Gastrocnemius medialis (tissue), 4 donors: ENCODE data around the gene INPP5A. TPM values are rescaled to one million over a fixed set of nuclear protein-coding genes. Genes with fewer than 3 reads are reported as not detected.

ENCODE experiments used
- ATAC-seq, 2 donors: fragments of 150-250 bp; one replicate each; pipeline ENCODE4 v1.9.1; 2016
- DNase-seq, 2 donors: peaks; one replicate each; pipeline ENCODE4 v3.0.0-alpha.2; 2019
- H3K27ac ChIP-seq, 4 donors: fragments of 200-600 bp; sonication (generic); 1 replicate in 1 of 4; 2 replicates in 3 of 4; pipeline ENCODE4 v1.5.1; 2016 to 2018; ENCODE audit warnings: mild to moderate bottlenecking in 2 of 4, moderate library complexity in 1 of 4
- H3K27me3 ChIP-seq, 3 donors: fragments of 200-600 bp; sonication (generic) in 2 of 3; 1 replicate in 1 of 3; 2 replicates in 2 of 3; pipeline versions ENCODE4 v1.5.1 to v1.6.0; 2016 to 2019; ENCODE audit warnings: mild to moderate bottlenecking in 1 of 3, moderate library complexity in 1 of 3
- H3K36me3 ChIP-seq, 2 donors: fragments of 200-600 bp; sonication (generic) in 1 of 2; one replicate each; pipeline ENCODE4 v1.5.1; 2017 to 2018
- H3K4me1 ChIP-seq, 2 donors: fragments of 200-600 bp; sonication (generic) in 1 of 2; one replicate each; pipeline ENCODE4 v1.5.1; 2016 to 2017; ENCODE audit warnings: mild to moderate bottlenecking in 2 of 2
- H3K4me3 ChIP-seq, 4 donors: fragments of 200-600 bp; sonication (generic) in 3 of 4; 1 replicate in 1 of 4; 2 replicates in 3 of 4; pipeline ENCODE4 v1.5.1; 2016 to 2019; ENCODE audit warnings: mild to moderate bottlenecking in 2 of 4
- H3K9me3 ChIP-seq, 3 donors: fragments of 200-600 bp; sonication (generic) in 2 of 3; 1 replicate in 1 of 3; 2 replicates in 2 of 3; pipeline ENCODE4 v1.5.1; 2016 to 2019
- POLR2A ChIP-seq, 2 donors: fragments of 450-650 bp; IDR thresholded peaks; one replicate each; pipeline ENCODE4 v1.6.1; 2017; ENCODE audit warnings: antibody characterized with exemption in 2 of 2, mild to moderate bottlenecking in 2 of 2, moderate library complexity in 2 of 2
- in situ Hi-C, 4 donors: fragments of 200-750 bp; cut with MboI; loops; one replicate each; pipeline versions ENCODE4 v1.15.0 to v1.8.0; 2017; ENCODE audit warnings: low sequenced_read_pairs in 4 of 4
- intact Hi-C: fragments of 100-400 bp; cut with DNase I; formaldehyde crosslinking; loops from one replicate; pipeline ENCODE4 v1.15.1; 2023; ENCODE audit warnings: low total_unique reads
- total RNA-seq, 4 donors: library from RNA; depleted of rRNA; stranded (reverse); fragments of >200 nt; gene quantifications; one replicate each; pipeline versions ENCODE4 v1.1.0 to v1.2.3, GENCODE V29; 2016
- TF ChIP-seq, protein P1 (sequence below), 5 experiments: fragments of 450-650 bp in 3 of 5; fragments of 200-600 bp in 2 of 5; sonication (generic) in 2 of 5; IDR thresholded peaks in 4 of 5; conservative IDR thresholded peaks in 1 of 5; 1 replicate in 4 of 5; 2 replicates in 1 of 5; pipeline ENCODE4 v1.5.1; 2016 to 2019; ENCODE audit warnings: antibody characterized with exemption in 5 of 5, mild to moderate bottlenecking in 3 of 5, moderate library complexity in 3 of 5

Gene INPP5A
- total RNA-seq, 4 donors from 2014 or later = 74.9 to 107 (median 92.4) TPM

DNA sequence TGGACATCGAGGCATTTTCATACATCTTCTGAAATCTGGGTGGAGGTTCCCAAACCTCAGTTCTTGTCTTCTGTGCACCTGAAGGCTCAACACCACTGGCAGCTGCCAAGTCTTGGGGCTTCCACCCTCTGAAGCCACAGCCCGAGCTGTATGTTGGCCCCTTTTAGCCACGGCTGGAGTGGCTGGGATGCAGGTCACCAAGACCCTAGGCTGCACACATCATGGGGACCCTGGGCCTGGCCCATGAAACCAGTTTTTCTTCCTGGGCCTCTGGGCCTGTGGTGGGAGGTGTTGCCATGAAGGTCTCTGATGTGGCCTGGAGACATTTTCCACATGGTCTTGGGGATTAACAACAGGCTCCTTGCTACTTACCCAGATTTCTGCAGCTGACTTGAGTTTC is 62.1 kb downstream of the INPP5A start:
- intact Hi-C loops (loop anchor here (2.0 kb wide), 1 partner anchor 39 kb away; no protein-coding TSS in a partner anchor), in situ Hi-C loops (no loop called here)
- Histone ChIP-seq H3K27ac (no peak overlapping the region), H3K9me3 (no peaks in the 10 kb centered on the region), H3K4me3 (no peak overlapping the region), H3K36me3 (no peaks in the 10 kb centered on the region), H3K4me1 (peaks cover 26% of the 10 kb centered on the region in 2 donors), H3K27me3 (no peaks in the 10 kb centered on the region)
- TF ChIP-seq, protein P1, sequence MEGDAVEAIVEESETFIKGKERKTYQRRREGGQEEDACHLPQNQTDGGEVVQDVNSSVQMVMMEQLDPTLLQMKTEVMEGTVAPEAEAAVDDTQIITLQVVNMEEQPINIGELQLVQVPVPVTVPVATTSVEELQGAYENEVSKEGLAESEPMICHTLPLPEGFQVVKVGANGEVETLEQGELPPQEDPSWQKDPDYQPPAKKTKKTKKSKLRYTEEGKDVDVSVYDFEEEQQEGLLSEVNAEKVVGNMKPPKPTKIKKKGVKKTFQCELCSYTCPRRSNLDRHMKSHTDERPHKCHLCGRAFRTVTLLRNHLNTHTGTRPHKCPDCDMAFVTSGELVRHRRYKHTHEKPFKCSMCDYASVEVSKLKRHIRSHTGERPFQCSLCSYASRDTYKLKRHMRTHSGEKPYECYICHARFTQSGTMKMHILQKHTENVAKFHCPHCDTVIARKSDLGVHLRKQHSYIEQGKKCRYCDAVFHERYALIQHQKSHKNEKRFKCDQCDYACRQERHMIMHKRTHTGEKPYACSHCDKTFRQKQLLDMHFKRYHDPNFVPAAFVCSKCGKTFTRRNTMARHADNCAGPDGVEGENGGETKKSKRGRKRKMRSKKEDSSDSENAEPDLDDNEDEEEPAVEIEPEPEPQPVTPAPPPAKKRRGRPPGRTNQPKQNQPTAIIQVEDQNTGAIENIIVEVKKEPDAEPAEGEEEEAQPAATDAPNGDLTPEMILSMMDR (IDR thresholded peaks at IDR 0.05 in 4 of 5, conservative IDR thresholded peaks at IDR 0.05 in 1 of 5) = no peak
- no peak for TF ChIP-seq POLR2A (IDR thresholded peaks at IDR 0.05)
- ATAC-seq = no peak
- DNase-seq = no peak

DNA sequence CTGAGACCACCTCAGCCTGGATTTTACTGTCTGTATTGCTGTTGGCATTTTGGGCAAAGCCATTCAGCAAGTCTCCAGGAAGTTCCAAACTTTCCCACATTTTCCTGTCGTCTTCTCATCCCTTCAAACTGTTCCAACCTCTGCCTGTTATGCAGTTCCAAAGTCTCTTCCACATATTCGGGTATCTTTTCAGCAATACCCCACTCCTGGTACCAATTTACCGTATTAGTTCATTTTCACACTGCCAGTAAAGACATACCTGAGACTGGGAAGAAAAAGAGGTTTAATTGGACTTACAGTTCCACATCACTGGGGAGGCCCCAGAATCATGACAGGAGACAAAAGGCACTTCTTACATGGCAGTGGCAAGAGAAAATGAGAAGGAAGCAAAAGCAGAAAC is 62.8 kb downstream of the INPP5A start:
- intact Hi-C loops = no loop called here
- H3K4me1 ChIP-seq = peaks cover 21 to 22% of the 10 kb centered on the region in 2 donors
- TF ChIP-seq POLR2A (IDR thresholded peaks at IDR 0.05) = no peak
- TF ChIP-seq, protein P1 (IDR thresholded peaks at IDR 0.05 in 4 of 5, conservative IDR thresholded peaks at IDR 0.05 in 1 of 5) = no peak

DNA sequence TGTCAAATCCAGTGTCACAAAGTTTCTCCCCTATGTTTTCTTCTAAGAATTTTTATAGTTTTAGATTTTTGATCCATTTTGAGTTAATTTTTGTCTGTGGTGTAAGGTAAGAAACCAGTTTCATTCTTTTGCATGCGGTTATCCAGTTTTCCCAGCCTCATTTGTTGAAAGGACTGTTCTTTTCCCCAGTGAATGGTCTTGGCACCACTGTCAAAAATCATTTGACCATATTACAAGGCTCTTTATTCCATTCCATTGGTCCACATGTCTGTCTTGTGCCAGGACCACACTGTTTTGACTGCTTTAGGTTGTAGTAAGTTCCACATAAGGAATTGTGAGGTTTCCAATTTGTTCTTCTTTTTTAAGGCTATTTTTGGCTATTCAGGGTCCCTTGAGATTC is 64.0 kb downstream of the INPP5A start:
- Histone ChIP-seq H3K27ac (no peak overlapping the region), H3K4me3 (no peak overlapping the region)

More for the DNA sequence above, 62.8 kb downstream of the INPP5A start:
- ATAC-seq (no peak), DNase-seq (no peak)
- Histone ChIP-seq H3K9me3 (no peaks in the 10 kb centered on the region), H3K27ac (no peak overlapping the region), H3K36me3 (no peaks in the 10 kb centered on the region), H3K27me3 (no peaks in the 10 kb centered on the region), H3K4me3 (no peak overlapping the region)
- in situ Hi-C loops = no loop called here

DNA sequence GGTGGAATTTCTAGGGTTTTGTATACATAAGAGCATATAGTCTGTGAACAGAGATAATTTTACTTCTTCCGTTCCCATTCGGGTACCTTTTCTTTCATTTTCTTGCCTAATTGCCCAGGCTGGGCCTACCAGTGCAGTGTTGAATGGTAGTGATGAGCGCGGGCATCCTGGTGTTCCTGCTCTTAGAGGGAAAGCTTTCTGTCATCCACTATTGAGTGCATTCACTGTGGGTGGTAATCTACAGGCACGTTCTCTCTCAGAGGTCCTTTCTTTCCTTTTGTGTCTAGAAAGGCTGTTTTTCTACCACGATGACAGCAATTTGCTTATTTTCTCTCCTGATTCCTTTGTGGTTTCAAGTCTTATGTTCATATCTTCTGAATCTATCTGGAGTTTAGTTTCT is 65.0 kb downstream of the INPP5A start:
- in situ Hi-C loops (no loop called here), intact Hi-C loops (no loop called here)
- H3K27ac ChIP-seq = no peak overlapping the region
- H3K27me3 ChIP-seq = no peaks in the 10 kb centered on the region
- TF ChIP-seq POLR2A (IDR thresholded peaks at IDR 0.05) = no peak
- TF ChIP-seq, protein P1 (IDR thresholded peaks at IDR 0.05 in 4 of 5, conservative IDR thresholded peaks at IDR 0.05 in 1 of 5) = no peak
- no peaks in the 10 kb centered on the region for H3K36me3 ChIP-seq
- no peaks in the 10 kb centered on the region for H3K9me3 ChIP-seq
- peaks cover 25% of the 10 kb centered on the region in 2 donors for H3K4me1 ChIP-seq
- DNase-seq (no peak), ATAC-seq (no peak)
- H3K4me3 ChIP-seq = no peak overlapping the region

More for the DNA sequence above, 64.0 kb downstream of the INPP5A start:
- peaks cover 16 to 21% of the 10 kb centered on the region in 2 donors for H3K4me1 ChIP-seq
- in situ Hi-C loops (no loop called here), intact Hi-C loops (no loop called here)
- DNase-seq (no peak), ATAC-seq (no peak)
- TF ChIP-seq POLR2A (IDR thresholded peaks at IDR 0.05) = no peak
- TF ChIP-seq, protein P1 (IDR thresholded peaks at IDR 0.05 in 4 of 5, conservative IDR thresholded peaks at IDR 0.05 in 1 of 5) = no peak
- no peaks in the 10 kb centered on the region for H3K36me3 ChIP-seq
- H3K27me3 ChIP-seq = no peaks in the 10 kb centered on the region
- H3K9me3 ChIP-seq = no peaks in the 10 kb centered on the region
